Transverse colon (tissue), 4 donors: Measurements from ENCODE around the gene SPAG4. TPM values are rescaled to one million over a fixed set of nuclear protein-coding genes. Genes with fewer than 3 reads are reported as not detected.

Experiments used
- DNase-seq: peaks from one replicate; pipeline ENCODE4 v3.0.0-alpha.2; 2019
- H3K27ac ChIP-seq, 4 donors: fragments of 200-600 bp; sonication (generic); 2 replicates each; pipeline ENCODE4 v1.5.1; 2016 to 2018; ENCODE audit warnings: inconsistent platforms in 4 of 4
- H3K27me3 ChIP-seq: fragments of 200-600 bp; sonication (generic); 2 replicates; pipeline ENCODE4 v1.5.1; 2017; ENCODE audit warnings: inconsistent platforms
- H3K36me3 ChIP-seq, 4 donors: fragments of 200-600 bp; sonication (generic); 2 replicates each; pipeline ENCODE4 v1.5.1; 2017 to 2019; ENCODE audit warnings: inconsistent platforms in 4 of 4
- H3K4me1 ChIP-seq, 4 donors: fragments of 200-600 bp; sonication (generic); 2 replicates each; pipeline ENCODE4 v1.5.1; 2017 to 2020; ENCODE audit warnings: inconsistent platforms in 4 of 4
- H3K4me3 ChIP-seq, 4 donors: fragments of 200-600 bp; sonication (generic); 1 replicate in 1 of 4; 2 replicates in 3 of 4; pipeline versions ENCODE4 v1.5.1 to v1.6.1; 2017 to 2019; ENCODE audit warnings: inconsistent platforms in 4 of 4
- H3K9me3 ChIP-seq, 2 donors: fragments of 200-600 bp; sonication (generic); 2 replicates each; pipeline ENCODE4 v1.5.1; 2017 to 2019; ENCODE audit warnings: inconsistent platforms in 2 of 2
- EP300 ChIP-seq: sonication (generic); formaldehyde crosslinking; IDR thresholded peaks from one replicate; pipeline ENCODE4 v1.6.1; 2017; ENCODE audit warnings: antibody characterized with exemption, low read depth
- POLR2A ChIP-seq: fragments of 450-650 bp; IDR thresholded peaks from one replicate; pipeline ENCODE4 v1.6.1; 2016; ENCODE audit warnings: antibody characterized with exemption, mild to moderate bottlenecking, moderate library complexity
- POLR2AphosphoS5 ChIP-seq, 3 donors: sonication (generic); formaldehyde crosslinking; IDR thresholded peaks; one replicate each; pipeline ENCODE4 v1.6.1; 2016; ENCODE audit warnings: antibody characterized with exemption in 3 of 3
- WGBS, 2 donors: methylation state at CpG; one replicate each; pipeline ENCODE4 v1.1.5; 2018; ENCODE audit warnings: low coverage in 1 of 2; 5-methylcytosine and 5-hydroxymethylcytosine counted together
- in situ Hi-C, 4 donors: fragments of 200-750 bp; cut with MboI; loops; one replicate each; pipeline versions ENCODE4 v1.15.0 to v1.15.1; 2017; ENCODE audit warnings: low sequenced_read_pairs in 3 of 4, low pct_ligation_motif_present in 1 of 4, low pct_unique_long_range_greater_than_20kb in 1 of 4
- intact Hi-C: fragments of 100-400 bp; cut with DNase I; formaldehyde crosslinking; loops from one replicate; pipeline ENCODE4 v1.15.1; 2023; ENCODE audit warnings: low total_unique reads
- total RNA-seq, 4 donors: library from RNA; depleted of rRNA; stranded (reverse); fragments of >200 nt; gene quantifications; one replicate each; pipeline ENCODE4 v1.1.0, GENCODE V29; 2016
- TF ChIP-seq, protein P1 (sequence below), 5 experiments: fragments of 200-600 bp in 3 of 5; fragments of 450-650 bp in 2 of 5; sonication (generic) in 3 of 5; IDR thresholded peaks; 1 replicate in 2 of 5; 2 replicates in 3 of 5; pipeline ENCODE4 v1.5.1; 2016 to 2017; ENCODE audit warnings: antibody characterized with exemption in 5 of 5, inconsistent platforms in 3 of 5, mild to moderate bottlenecking in 2 of 5, moderate library complexity in 1 of 5

The SPAG4 gene
- total RNA-seq, 4 donors from 2014 or later = 3.3 to 17.5 TPM; not detected in 2

DNA sequence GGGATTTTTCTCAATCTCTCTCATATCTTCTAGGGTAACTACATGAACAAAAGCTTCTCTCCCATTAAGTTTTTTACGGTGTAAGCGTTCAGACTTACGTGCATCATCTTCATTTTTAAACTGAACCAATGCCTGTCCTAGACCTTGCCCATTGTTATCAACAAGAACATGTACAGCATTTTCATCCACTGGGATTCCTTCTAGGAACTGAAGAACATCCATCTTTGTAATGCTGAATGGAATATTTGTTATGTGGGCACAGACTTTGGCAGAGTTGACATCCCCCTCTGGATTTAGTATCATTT, 37.8 kb downstream of the SPAG4 start:
- Histone ChIP-seq H3K9me3 (no peaks in the 10 kb centered on the region), H3K4me3 (no peak overlapping the region), H3K27me3 (no peaks in the 10 kb centered on the region), H3K27ac (no peak overlapping the region), H3K4me1 (peaks cover 5 to 68% (median 34%) of the 10 kb centered on the region in 4 donors), H3K36me3 (peaks cover 0 to 21% (median 8%) of the 10 kb centered on the region in 4 donors)
- TF ChIP-seq EP300 (no peak), POLR2AphosphoS5 (IDR thresholded peaks at IDR 0.05) (no peak), POLR2A (no peak)
- TF ChIP-seq, protein P1, sequence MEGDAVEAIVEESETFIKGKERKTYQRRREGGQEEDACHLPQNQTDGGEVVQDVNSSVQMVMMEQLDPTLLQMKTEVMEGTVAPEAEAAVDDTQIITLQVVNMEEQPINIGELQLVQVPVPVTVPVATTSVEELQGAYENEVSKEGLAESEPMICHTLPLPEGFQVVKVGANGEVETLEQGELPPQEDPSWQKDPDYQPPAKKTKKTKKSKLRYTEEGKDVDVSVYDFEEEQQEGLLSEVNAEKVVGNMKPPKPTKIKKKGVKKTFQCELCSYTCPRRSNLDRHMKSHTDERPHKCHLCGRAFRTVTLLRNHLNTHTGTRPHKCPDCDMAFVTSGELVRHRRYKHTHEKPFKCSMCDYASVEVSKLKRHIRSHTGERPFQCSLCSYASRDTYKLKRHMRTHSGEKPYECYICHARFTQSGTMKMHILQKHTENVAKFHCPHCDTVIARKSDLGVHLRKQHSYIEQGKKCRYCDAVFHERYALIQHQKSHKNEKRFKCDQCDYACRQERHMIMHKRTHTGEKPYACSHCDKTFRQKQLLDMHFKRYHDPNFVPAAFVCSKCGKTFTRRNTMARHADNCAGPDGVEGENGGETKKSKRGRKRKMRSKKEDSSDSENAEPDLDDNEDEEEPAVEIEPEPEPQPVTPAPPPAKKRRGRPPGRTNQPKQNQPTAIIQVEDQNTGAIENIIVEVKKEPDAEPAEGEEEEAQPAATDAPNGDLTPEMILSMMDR (IDR thresholded peaks at IDR 0.05) = no peak
- in situ Hi-C loops (no loop called here), intact Hi-C loops (no loop called here)
- no peak for DNase-seq
- 95% methylated on average over 3 of the region's 3 CpGs; no CpG with 5 or more reads in 1 of the 2 donors for WGBS, 2 donors

GRCh38 chr20:35653893-35654292, 38.3 kb downstream of the SPAG4 start:
- H3K4me3 ChIP-seq = no peak overlapping the region
- peaks cover 0 to 21% (median 8%) of the 10 kb centered on the region in 4 donors for H3K36me3 ChIP-seq
- no peaks in the 10 kb centered on the region for H3K9me3 ChIP-seq
- in situ Hi-C loops = no loop called here
- no peak for DNase-seq
- no peaks in the 10 kb centered on the region for H3K27me3 ChIP-seq
- intact Hi-C loops = no loop called here
- WGBS, 2 donors = 88 to 95% methylated on average over 4 of the region's 4 CpGs
- H3K27ac ChIP-seq = no peak overlapping the region
- TF ChIP-seq EP300 = no peak
- TF ChIP-seq POLR2AphosphoS5 (IDR thresholded peaks at IDR 0.05) = no peak
- TF ChIP-seq, protein P1 (IDR thresholded peaks at IDR 0.05) = no peak
- TF ChIP-seq POLR2A = no peak
- peaks cover 5 to 68% (median 37%) of the 10 kb centered on the region in 4 donors for H3K4me1 ChIP-seq

DNA sequence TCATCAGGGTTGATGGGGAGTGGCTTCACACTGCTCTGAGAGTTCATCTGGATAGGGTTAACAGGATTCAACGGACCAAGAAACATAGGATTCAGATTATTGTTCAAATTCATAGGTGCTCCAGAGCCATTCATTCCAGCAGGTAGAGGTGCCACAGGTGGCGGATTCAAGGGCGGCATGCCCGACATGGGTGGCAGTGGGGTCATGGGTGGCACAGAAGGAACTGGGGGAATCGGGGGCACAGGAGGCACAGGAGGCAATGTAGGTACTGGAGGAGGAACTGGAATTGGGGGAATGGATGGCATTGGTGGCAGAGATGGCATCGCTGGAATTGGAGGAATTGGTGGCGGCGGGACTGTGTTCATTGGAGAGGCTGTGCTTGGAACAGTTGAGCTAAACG, 38.8 kb downstream of the SPAG4 start:
- WGBS, 2 donors = 92% methylated on average over 9 of the region's 9 CpGs; no CpG with 5 or more reads in 1 of the 2 donors
- TF ChIP-seq, protein P1 (IDR thresholded peaks at IDR 0.05) = no peak
- no peak for TF ChIP-seq POLR2AphosphoS5 (IDR thresholded peaks at IDR 0.05)
- TF ChIP-seq EP300 = no peak
- DNase-seq = no peak
- Histone ChIP-seq H3K36me3 (peaks cover 0 to 21% (median 8%) of the 10 kb centered on the region in 4 donors), H3K9me3 (no peaks in the 10 kb centered on the region), H3K27ac (no peak overlapping the region), H3K4me1 (peaks cover 5 to 68% (median 39%) of the 10 kb centered on the region in 4 donors), H3K27me3 (no peaks in the 10 kb centered on the region), H3K4me3 (no peak overlapping the region)
- in situ Hi-C loops = no loop called here
- intact Hi-C loops = no loop called here

DNA sequence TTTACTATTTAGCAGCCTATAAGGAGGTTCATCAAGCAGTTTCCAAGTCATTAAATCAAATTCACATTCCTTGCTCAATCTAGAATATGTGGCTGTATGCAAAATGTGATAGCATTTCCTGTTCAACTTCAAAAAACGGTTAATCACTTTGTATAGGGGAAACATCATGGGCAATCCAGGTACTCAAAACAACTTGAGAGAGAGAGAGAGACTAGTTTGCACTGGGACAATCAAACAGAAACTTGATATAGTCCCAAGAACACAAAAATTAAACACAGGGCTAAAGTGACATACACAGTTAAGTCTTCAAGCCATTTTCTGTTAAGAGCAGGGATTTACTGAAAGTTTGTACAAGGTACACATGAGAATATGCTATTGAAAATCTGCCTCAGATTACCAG, 41.6 kb downstream of the SPAG4 start:
- Histone ChIP-seq H3K4me3 (no peak overlapping the region), H3K4me1 (peaks cover 21 to 68% (median 49%) of the 10 kb centered on the region in 4 donors), H3K27ac (peak overlapping the region in 1 of 4 donors; percentile 2), H3K36me3 (peaks cover 0 to 21% (median 8%) of the 10 kb centered on the region in 4 donors), H3K9me3 (no peaks in the 10 kb centered on the region), H3K27me3 (no peaks in the 10 kb centered on the region)
- intact Hi-C loops = no loop called here
- 17 to 26% methylated on average over 1 of the region's 1 CpG for WGBS, 2 donors
- DNase-seq = no peak
- in situ Hi-C loops = no loop called here
- no peak for TF ChIP-seq EP300
- no peak for TF ChIP-seq POLR2AphosphoS5 (IDR thresholded peaks at IDR 0.05)
- TF ChIP-seq, protein P1 (IDR thresholded peaks at IDR 0.05) = no peak
- no peak for TF ChIP-seq POLR2A
